ENCODE results near the gene EML6.

- no peak for TF ChIP-seq CTCF (IDR thresholded peaks at IDR 0.05 in 4 of 5, conservative IDR thresholded peaks at IDR 0.05 in 1 of 5)
- no peak for TF ChIP-seq POLR2A (IDR thresholded peaks at IDR 0.05)
Observed at GRCh38 chr2:54967759-54968365, 244.4 kb downstream of the EML6 start.

Data from gastrocnemius medialis (tissue), 4 donors.